ENCODE data around the gene CCDC92.

GRCh38 chr12:123948401-123948795 lies 24.2 kb downstream of the CCDC92 start:
- no peak for TF ChIP-seq CTCF (IDR thresholded peaks at IDR 0.05; ENCODE audit: insufficient read depth, low read length, poor library complexity, severe bottlenecking)
- TF ChIP-seq EZH2phosphoT487 (conservative IDR thresholded peaks at IDR 0.05; ENCODE audit: low read length): no peak
